Liver (tissue), 9 donors: ENCODE data around the gene EBP. TPM values are rescaled to one million over a fixed set of nuclear protein-coding genes. Genes with fewer than 3 reads are reported as not detected.

ENCODE experiments used
- DNase-seq: peaks from one replicate; pipeline ENCODE4 v3.0.0-alpha.2; 2017; ENCODE audit warnings: low spot score
- H3K27ac ChIP-seq, 2 donors: one replicate each; pipeline ENCODE4 v1.7.0; 2013; ENCODE audit warnings: inconsistent platforms in 2 of 2, low read length in 2 of 2, control low read depth in 1 of 2, low read depth in 1 of 2, mild to moderate bottlenecking in 1 of 2
- H3K27me3 ChIP-seq, 4 donors: one replicate each; pipeline versions ENCODE4 v1.6.1 to v1.7.0; 2013; ENCODE audit warnings: low read length in 3 of 4, inconsistent platforms in 1 of 4, mild to moderate bottlenecking in 1 of 4, moderate library complexity in 1 of 4; ENCODE audit not compliant: control insufficient read depth in 4 of 4, insufficient read depth in 4 of 4
- H3K36me3 ChIP-seq, 4 donors: one replicate each; pipeline versions ENCODE4 v1.6.1 to v1.7.0; 2013; ENCODE audit warnings: low read length in 3 of 4, mild to moderate bottlenecking in 3 of 4, low read depth in 1 of 4, moderate library complexity in 1 of 4; ENCODE audit not compliant: control insufficient read depth in 4 of 4, insufficient read depth in 3 of 4
- H3K4me1 ChIP-seq, 4 donors: one replicate each; pipeline versions ENCODE4 v1.6.1 to v1.7.0; 2013; ENCODE audit warnings: low read length in 3 of 4, mild to moderate bottlenecking in 3 of 4, moderate library complexity in 1 of 4; ENCODE audit not compliant: control insufficient read depth in 4 of 4, insufficient read depth in 4 of 4
- H3K4me3 ChIP-seq, 3 donors: one replicate each; pipeline versions ENCODE4 v1.6.1 to v1.7.0; 2013; ENCODE audit warnings: low read length in 3 of 3, control low read depth in 1 of 3, low read depth in 1 of 3, mild to moderate bottlenecking in 1 of 3
- H3K9ac ChIP-seq, 2 donors: one replicate each; pipeline ENCODE4 v1.7.0; 2013; ENCODE audit warnings: low read length in 2 of 2, mild to moderate bottlenecking in 2 of 2, moderate library complexity in 2 of 2, control low read depth in 1 of 2, low read depth in 1 of 2
- H3K9me3 ChIP-seq, 4 donors: one replicate each; pipeline versions ENCODE4 v1.6.1 to v1.7.0; 2013; ENCODE audit warnings: low read length in 3 of 4; ENCODE audit not compliant: control insufficient read depth in 4 of 4
- ATF3 ChIP-seq: IDR thresholded peaks from 2 replicates; pipeline ENCODE4 v1.6.1; 2016; ENCODE audit warnings: antibody characterized with exemption
- CTCF ChIP-seq: fragments of 150-350 bp; IDR thresholded peaks from 2 replicates; pipeline ENCODE4 v1.5.1; 2017; ENCODE audit warnings: improper control_type of control experiment, low read depth, low read length; ENCODE audit not compliant: missing input control
- EGR1 ChIP-seq, 2 donors: IDR thresholded peaks; 2 replicates each; pipeline ENCODE4 v1.6.1; 2016 to 2018; ENCODE audit warnings: antibody characterized with exemption in 2 of 2, low read depth in 2 of 2
- FOXA1 ChIP-seq: IDR thresholded peaks from 2 replicates; pipeline ENCODE4 v1.6.1; 2016; ENCODE audit warnings: antibody characterized with exemption
- FOXA2 ChIP-seq: IDR thresholded peaks from 2 replicates; pipeline ENCODE4 v1.6.1; 2016; ENCODE audit warnings: antibody characterized with exemption
- GABPA ChIP-seq, 2 donors: IDR thresholded peaks in 1 of 2; conservative IDR thresholded peaks in 1 of 2; 2 replicates each; pipeline ENCODE4 v1.6.1; 2016; ENCODE audit warnings: antibody characterized with exemption in 2 of 2, mild to moderate bottlenecking in 1 of 2, moderate library complexity in 1 of 2
- HNF4G ChIP-seq: IDR thresholded peaks from 2 replicates; pipeline ENCODE4 v1.6.1; 2016; ENCODE audit warnings: antibody characterized with exemption
- JUND ChIP-seq, 2 donors: IDR thresholded peaks; 2 replicates each; pipeline ENCODE4 v1.6.1; 2016; ENCODE audit warnings: antibody characterized with exemption in 2 of 2
- NR2F2 ChIP-seq: IDR thresholded peaks from 2 replicates; pipeline ENCODE4 v1.6.1; 2016; ENCODE audit warnings: antibody characterized with exemption
- RAD21 ChIP-seq, 2 donors: IDR thresholded peaks; 2 replicates each; pipeline ENCODE4 v1.6.1; 2016; ENCODE audit warnings: antibody characterized with exemption in 2 of 2, mild to moderate bottlenecking in 2 of 2
- RXRA ChIP-seq, 2 donors: IDR thresholded peaks; 2 replicates each; pipeline ENCODE4 v1.6.1; 2017 to 2018; ENCODE audit warnings: antibody characterized with exemption in 2 of 2, mild to moderate bottlenecking in 1 of 2
- SP1 ChIP-seq: IDR thresholded peaks from 2 replicates; pipeline ENCODE4 v1.6.1; 2018; ENCODE audit warnings: antibody characterized with exemption, mild to moderate bottlenecking
- TAF1 ChIP-seq: conservative IDR thresholded peaks from 2 replicates; pipeline ENCODE4 v1.6.1; 2016; ENCODE audit warnings: antibody characterized with exemption, mild to moderate bottlenecking
- YY1 ChIP-seq: IDR thresholded peaks from 2 replicates; pipeline ENCODE4 v1.6.1; 2016; ENCODE audit warnings: antibody characterized with exemption, mild to moderate bottlenecking
- WGBS: extraction: QIAGEN DNeasy Blood & Tissue Kit; methylation state at CpG from one replicate; pipeline ENCODE4 v1.1.7; 2013; 5-methylcytosine and 5-hydroxymethylcytosine counted together
- polyA plus RNA-seq, 2 donors: library from polyadenylated mRNA; stranded (reverse) in 1 of 2; unstranded in 1 of 2; fragments of 200-250 nt in 1 of 2; fragments of >200 nt in 1 of 2; fragmentation: Nextera tagmentation in 1 of 2; extraction: Ambion mirVana in 1 of 2; gene quantifications; one replicate each; pipeline versions ENCODE4 v1.2.1 to v1.2.3, GENCODE V29; 2013 to 2015
- total RNA-seq, 2 donors: library from RNA; depleted of rRNA; stranded (reverse); fragments of >200 nt; gene quantifications; one replicate each; pipeline ENCODE4 v1.2.3, GENCODE V29; 2014
- TF ChIP-seq, protein P1 (sequence below): IDR thresholded peaks from 2 replicates; pipeline ENCODE4 v1.6.1; 2016; ENCODE audit warnings: antibody characterized with exemption
- TF ChIP-seq, protein P2 (sequence below): IDR thresholded peaks from 2 replicates; pipeline ENCODE4 v1.6.1; 2016; ENCODE audit warnings: antibody characterized with exemption, mild to moderate bottlenecking
- TF ChIP-seq, protein P3 (sequence below): IDR thresholded peaks from 2 replicates; pipeline ENCODE4 v1.6.1; 2016; ENCODE audit warnings: antibody characterized with exemption
- donor health status: healthy.
- donor health status: healthy.
- donor health status: healthy.
- donor health status: healthy.
- donor health status: healthy.

EBP gene
- total and polyA plus RNA-seq, 4 donors = 304 to 474 (median 369) TPM

GRCh38 chrX:48472851-48473703, 48.5 kb upstream of the EBP start:
- H3K4me1 ChIP-seq = peaks cover 0 to 9% (median 6%) of the 10 kb centered on the region in 4 donors
- no peak overlapping the region for H3K27ac ChIP-seq
- no peak overlapping the region for H3K9ac ChIP-seq
- TF ChIP-seq YY1 = no peak
- no peak for TF ChIP-seq FOXA1
- no peak for TF ChIP-seq CTCF
- no peak for TF ChIP-seq JUND (IDR thresholded peaks at IDR 0.05)
- TF ChIP-seq, protein P1, sequence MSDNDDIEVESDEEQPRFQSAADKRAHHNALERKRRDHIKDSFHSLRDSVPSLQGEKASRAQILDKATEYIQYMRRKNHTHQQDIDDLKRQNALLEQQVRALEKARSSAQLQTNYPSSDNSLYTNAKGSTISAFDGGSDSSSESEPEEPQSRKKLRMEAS = no peak
- TF ChIP-seq TAF1 = no peak
- TF ChIP-seq, protein P2, sequence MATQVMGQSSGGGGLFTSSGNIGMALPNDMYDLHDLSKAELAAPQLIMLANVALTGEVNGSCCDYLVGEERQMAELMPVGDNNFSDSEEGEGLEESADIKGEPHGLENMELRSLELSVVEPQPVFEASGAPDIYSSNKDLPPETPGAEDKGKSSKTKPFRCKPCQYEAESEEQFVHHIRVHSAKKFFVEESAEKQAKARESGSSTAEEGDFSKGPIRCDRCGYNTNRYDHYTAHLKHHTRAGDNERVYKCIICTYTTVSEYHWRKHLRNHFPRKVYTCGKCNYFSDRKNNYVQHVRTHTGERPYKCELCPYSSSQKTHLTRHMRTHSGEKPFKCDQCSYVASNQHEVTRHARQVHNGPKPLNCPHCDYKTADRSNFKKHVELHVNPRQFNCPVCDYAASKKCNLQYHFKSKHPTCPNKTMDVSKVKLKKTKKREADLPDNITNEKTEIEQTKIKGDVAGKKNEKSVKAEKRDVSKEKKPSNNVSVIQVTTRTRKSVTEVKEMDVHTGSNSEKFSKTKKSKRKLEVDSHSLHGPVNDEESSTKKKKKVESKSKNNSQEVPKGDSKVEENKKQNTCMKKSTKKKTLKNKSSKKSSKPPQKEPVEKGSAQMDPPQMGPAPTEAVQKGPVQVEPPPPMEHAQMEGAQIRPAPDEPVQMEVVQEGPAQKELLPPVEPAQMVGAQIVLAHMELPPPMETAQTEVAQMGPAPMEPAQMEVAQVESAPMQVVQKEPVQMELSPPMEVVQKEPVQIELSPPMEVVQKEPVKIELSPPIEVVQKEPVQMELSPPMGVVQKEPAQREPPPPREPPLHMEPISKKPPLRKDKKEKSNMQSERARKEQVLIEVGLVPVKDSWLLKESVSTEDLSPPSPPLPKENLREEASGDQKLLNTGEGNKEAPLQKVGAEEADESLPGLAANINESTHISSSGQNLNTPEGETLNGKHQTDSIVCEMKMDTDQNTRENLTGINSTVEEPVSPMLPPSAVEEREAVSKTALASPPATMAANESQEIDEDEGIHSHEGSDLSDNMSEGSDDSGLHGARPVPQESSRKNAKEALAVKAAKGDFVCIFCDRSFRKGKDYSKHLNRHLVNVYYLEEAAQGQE = no peak
- TF ChIP-seq GABPA (IDR thresholded peaks at IDR 0.05 in 1 of 2, conservative IDR thresholded peaks at IDR 0.05 in 1 of 2) = no peak
- no peak for TF ChIP-seq HNF4G
- TF ChIP-seq SP1 = no peak
- TF ChIP-seq, protein P3, sequence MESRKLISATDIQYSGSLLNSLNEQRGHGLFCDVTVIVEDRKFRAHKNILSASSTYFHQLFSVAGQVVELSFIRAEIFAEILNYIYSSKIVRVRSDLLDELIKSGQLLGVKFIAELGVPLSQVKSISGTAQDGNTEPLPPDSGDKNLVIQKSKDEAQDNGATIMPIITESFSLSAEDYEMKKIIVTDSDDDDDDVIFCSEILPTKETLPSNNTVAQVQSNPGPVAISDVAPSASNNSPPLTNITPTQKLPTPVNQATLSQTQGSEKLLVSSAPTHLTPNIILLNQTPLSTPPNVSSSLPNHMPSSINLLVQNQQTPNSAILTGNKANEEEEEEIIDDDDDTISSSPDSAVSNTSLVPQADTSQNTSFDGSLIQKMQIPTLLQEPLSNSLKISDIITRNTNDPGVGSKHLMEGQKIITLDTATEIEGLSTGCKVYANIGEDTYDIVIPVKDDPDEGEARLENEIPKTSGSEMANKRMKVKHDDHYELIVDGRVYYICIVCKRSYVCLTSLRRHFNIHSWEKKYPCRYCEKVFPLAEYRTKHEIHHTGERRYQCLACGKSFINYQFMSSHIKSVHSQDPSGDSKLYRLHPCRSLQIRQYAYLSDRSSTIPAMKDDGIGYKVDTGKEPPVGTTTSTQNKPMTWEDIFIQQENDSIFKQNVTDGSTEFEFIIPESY = no peak
- no peak for TF ChIP-seq RAD21 (IDR thresholded peaks at IDR 0.05)
- no peak for TF ChIP-seq ATF3
- TF ChIP-seq FOXA2 = no peak
- TF ChIP-seq NR2F2 = no peak
- TF ChIP-seq RXRA (IDR thresholded peaks at IDR 0.05) = no peak
- TF ChIP-seq EGR1 (IDR thresholded peaks at IDR 0.05; ENCODE audit: low read depth in 2 of 2) = no peak
- no peaks in the 10 kb centered on the region for H3K36me3 ChIP-seq
- H3K4me3 ChIP-seq = no peak overlapping the region
- H3K9me3 ChIP-seq = no peaks in the 10 kb centered on the region
- peaks cover 0 to 7% (median 0%) of the 10 kb centered on the region in 4 donors for H3K27me3 ChIP-seq
- WGBS = 81% methylated on average over 12 of the region's 12 CpGs
- no peak for DNase-seq
